BLaER1 treated with 17β-estradiol and CSF1 and Interleukin-3, amounts not matched to agents 10 nM and 100 nM (cell line): Measurements from ENCODE around the gene GOLGA2.

ENCODE experiments used
- H3K27ac ChIP-seq, 11 experiments: shearing (Covaris generic); formaldehyde crosslinking; 2 replicates each; pipeline ENCODE4 v1.8.1; 2022
- H3K27me3 ChIP-seq, 11 experiments: shearing (Covaris generic); formaldehyde crosslinking; 2 replicates each; pipeline ENCODE4 v1.8.1; 2022
- H3K36me3 ChIP-seq, 11 experiments: shearing (Covaris generic); formaldehyde crosslinking; 2 replicates each; pipeline ENCODE4 v1.8.1; 2022
- H3K4me1 ChIP-seq, 10 experiments: shearing (Covaris generic); formaldehyde crosslinking; 2 replicates each; pipeline ENCODE4 v1.8.1; 2022
- H3K4me2 ChIP-seq, 11 experiments: shearing (Covaris generic); formaldehyde crosslinking; 2 replicates each; pipeline ENCODE4 v1.8.1; 2022
- H3K4me3 ChIP-seq, 10 experiments: shearing (Covaris generic); formaldehyde crosslinking; 2 replicates each; pipeline ENCODE4 v1.8.1; 2022
- H3K9ac ChIP-seq, 11 experiments: shearing (Covaris generic); formaldehyde crosslinking; 2 replicates each; pipeline ENCODE4 v1.8.1; 2022
- H3K9me3 ChIP-seq, 11 experiments: shearing (Covaris generic); formaldehyde crosslinking; replicated peaks in 1 of 11; 2 replicates each; pipeline ENCODE4 v1.8.1; 2022
- H4K20me1 ChIP-seq, 11 experiments: shearing (Covaris generic); formaldehyde crosslinking; 2 replicates each; pipeline ENCODE4 v1.8.1; 2022
- Cebpa-rat ChIP-seq, 11 experiments: shearing (Covaris generic); IDR thresholded peaks; 2 replicates each; pipeline ENCODE4 v1.8.1; 2022

The GOLGA2 gene

GRCh38 chr9:128274245-128274644 lies 1.6 kb downstream of the GOLGA2 start:
- Histone ChIP-seq H3K27me3 (no peaks in the 10 kb centered on the region), H3K9me3 (no peaks in the 10 kb centered on the region), H3K4me3 (peak overlapping the region in 5 of 10 experiments; percentile 78 to 93 (median 91); a peak in 6 of 20 replicates), H3K9ac (peak overlapping the region in 10 of 11 experiments; percentile 82 to 96 (median 90); a peak in 12 of 22 replicates), H4K20me1 (peaks cover 0 to 10% (median 0%) of the 10 kb centered on the region in 11 experiments; a peak in 3 of 22 replicates), H3K4me1 (peaks cover 45 to 52% (median 50%) of the 10 kb centered on the region in 10 experiments), H3K36me3 (peaks cover 23 to 46% (median 36%) of the 10 kb centered on the region in 11 experiments), H3K4me2 (peak overlapping the region; percentile 83 to 100 (median 96)), H3K27ac (no peak overlapping the region)
- no peak for TF ChIP-seq Cebpa-rat (IDR thresholded peaks at IDR 0.05)

GRCh38 chr9:128271512-128271911 lies 4.3 kb downstream of the GOLGA2 start:
- TF ChIP-seq Cebpa-rat (IDR thresholded peaks at IDR 0.05), result no peak
- peaks cover 17 to 25% (median 23%) of the 10 kb centered on the region in 10 experiments for H3K4me1 ChIP-seq
- H3K9me3 ChIP-seq, result no peaks in the 10 kb centered on the region
- H3K4me3 ChIP-seq, result no peak overlapping the region
- no peak overlapping the region for H3K27ac ChIP-seq
- no peaks in the 10 kb centered on the region for H3K27me3 ChIP-seq
- peaks cover 0 to 10% (median 0%) of the 10 kb centered on the region in 11 experiments; a peak in 5 of 22 replicates for H4K20me1 ChIP-seq
- no peak overlapping the region for H3K9ac ChIP-seq
- H3K36me3 ChIP-seq, result peaks cover 34 to 73% (median 61%) of the 10 kb centered on the region in 11 experiments
- no peak overlapping the region for H3K4me2 ChIP-seq

- Histone ChIP-seq H4K20me1 (peaks cover 0 to 10% (median 0%) of the 10 kb centered on the region in 11 experiments; a peak in 5 of 22 replicates), H3K4me3 (no peak overlapping the region), H3K27ac (no peak overlapping the region), H3K4me2 (no peak overlapping the region), H3K9ac (no peak overlapping the region), H3K4me1 (peaks cover 14 to 23% (median 21%) of the 10 kb centered on the region in 10 experiments), H3K36me3 (peaks cover 38 to 77% (median 65%) of the 10 kb centered on the region in 11 experiments), H3K9me3 (no peaks in the 10 kb centered on the region), H3K27me3 (no peaks in the 10 kb centered on the region)
- no peak for TF ChIP-seq Cebpa-rat (IDR thresholded peaks at IDR 0.05)
These were observed 4.7 kb downstream of the GOLGA2 start for GRCh38 chr9:128271112-128271511.

GRCh38 chr9:128266868-128267590 lies 8.8 kb downstream of the GOLGA2 start:
- no peak overlapping the region for H3K27ac ChIP-seq
- peaks cover 44 to 98% (median 78%) of the 10 kb centered on the region in 11 experiments for H3K36me3 ChIP-seq
- no peaks in the 10 kb centered on the region for H3K27me3 ChIP-seq
- peaks cover 0 to 3% (median 0%) of the 10 kb centered on the region in 11 experiments; a peak in 2 of 22 replicates for H4K20me1 ChIP-seq
- no peak for TF ChIP-seq Cebpa-rat (IDR thresholded peaks at IDR 0.05)
- no peaks in the 10 kb centered on the region for H3K4me1 ChIP-seq
- H3K9me3 ChIP-seq, result no peaks in the 10 kb centered on the region
- no peak overlapping the region for H3K9ac ChIP-seq
- H3K4me3 ChIP-seq, result no peak overlapping the region
- no peak overlapping the region for H3K4me2 ChIP-seq

- H3K27me3 ChIP-seq, result no peaks in the 10 kb centered on the region
- H3K9me3 ChIP-seq, result no peaks in the 10 kb centered on the region
- no peak overlapping the region for H3K4me3 ChIP-seq
- TF ChIP-seq Cebpa-rat (IDR thresholded peaks at IDR 0.05), result no peak
- no peaks in the 10 kb centered on the region for H3K4me1 ChIP-seq
- H3K36me3 ChIP-seq, result peaks cover 46 to 98% (median 78%) of the 10 kb centered on the region in 11 experiments
- H4K20me1 ChIP-seq, result peaks cover 0 to 11% (median 0%) of the 10 kb centered on the region in 11 experiments; a peak in 4 of 22 replicates
- H3K4me2 ChIP-seq, result no peak overlapping the region
- H3K9ac ChIP-seq, result no peak overlapping the region
- no peak overlapping the region for H3K27ac ChIP-seq
These were observed 10.4 kb downstream of the GOLGA2 start for GRCh38 chr9:128265348-128265847.

GRCh38 chr9:128262687-128263086 lies 13.1 kb downstream of the GOLGA2 start:
- H3K36me3 ChIP-seq, result peaks cover 62 to 98% (median 87%) of the 10 kb centered on the region in 11 experiments
- no peaks in the 10 kb centered on the region for H3K27me3 ChIP-seq
- no peak overlapping the region for H3K4me2 ChIP-seq
- no peaks in the 10 kb centered on the region for H3K9me3 ChIP-seq
- no peaks in the 10 kb centered on the region for H3K4me1 ChIP-seq
- no peak overlapping the region for H3K27ac ChIP-seq
- TF ChIP-seq Cebpa-rat (IDR thresholded peaks at IDR 0.05), result no peak
- H3K9ac ChIP-seq, result no peak overlapping the region
- H4K20me1 ChIP-seq, result peaks cover 0 to 35% (median 0%) of the 10 kb centered on the region in 11 experiments; a peak in 8 of 22 replicates
- H3K4me3 ChIP-seq, result no peak overlapping the region

- Histone ChIP-seq H3K36me3 (peaks cover 66 to 97% (median 83%) of the 10 kb centered on the region in 11 experiments), H3K9me3 (no peaks in the 10 kb centered on the region), H3K27ac (no peak overlapping the region), H3K27me3 (no peaks in the 10 kb centered on the region), H3K9ac (no peak overlapping the region), H3K4me1 (no peaks in the 10 kb centered on the region; a peak in 1 of 20 replicates), H3K4me3 (no peak overlapping the region), H4K20me1 (peaks cover 0 to 54% (median 0%) of the 10 kb centered on the region in 11 experiments; a peak in 10 of 22 replicates), H3K4me2 (no peak overlapping the region)
- TF ChIP-seq Cebpa-rat (IDR thresholded peaks at IDR 0.05), result no peak
These were observed 15.5 kb downstream of the GOLGA2 start for GRCh38 chr9:128260340-128260739.

GRCh38 chr9:128259156-128259555 lies 16.7 kb downstream of the GOLGA2 start:
- Histone ChIP-seq H3K27me3 (no peaks in the 10 kb centered on the region), H3K9ac (no peak overlapping the region), H3K4me1 (no peaks in the 10 kb centered on the region; a peak in 1 of 20 replicates), H3K27ac (no peak overlapping the region), H3K9me3 (no peaks in the 10 kb centered on the region), H4K20me1 (peaks cover 0 to 58% (median 0%) of the 10 kb centered on the region in 11 experiments; a peak in 10 of 22 replicates), H3K4me3 (no peak overlapping the region), H3K4me2 (no peak overlapping the region), H3K36me3 (peaks cover 62 to 87% (median 73%) of the 10 kb centered on the region in 11 experiments)
- no peak for TF ChIP-seq Cebpa-rat (IDR thresholded peaks at IDR 0.05)

- Histone ChIP-seq H4K20me1 (peaks cover 0 to 65% (median 4%) of the 10 kb centered on the region in 11 experiments; a peak in 10 of 22 replicates), H3K9me3 (no peaks in the 10 kb centered on the region), H3K36me3 (peaks cover 62 to 82% (median 73%) of the 10 kb centered on the region in 11 experiments), H3K27me3 (no peaks in the 10 kb centered on the region), H3K9ac (no peak overlapping the region), H3K4me2 (no peak overlapping the region), H3K4me1 (peaks cover 0 to 7% (median 4%) of the 10 kb centered on the region in 10 experiments; a peak in 15 of 20 replicates), H3K27ac (no peak overlapping the region), H3K4me3 (no peak overlapping the region)
- TF ChIP-seq Cebpa-rat (IDR thresholded peaks at IDR 0.05), result no peak
These were observed 17.5 kb downstream of the GOLGA2 start for GRCh38 chr9:128258326-128258725.
